KG1 (cell line): ENCODE measurements around the gene BIRC7.

Source experiments
- DNase-seq: peaks from one replicate; lab custom pipeline; 2025; lab: John Stamatoyannopoulos, UW

The BIRC7 gene

GRCh38 chr20:63281742-63282665 is 46.3 kb downstream of the BIRC7 start:
- DNase-seq, result no peak

GRCh38 chr20:63282946-63283345 is 47.2 kb downstream of the BIRC7 start:
- DNase-seq, result no peak

- DNase-seq, result no peak
Measured at GRCh38 chr20:63283397-63284082, 47.8 kb downstream of the BIRC7 start.

- no peak for DNase-seq
Measured at GRCh38 chr20:63284083-63284440, 48.4 kb downstream of the BIRC7 start.

GRCh38 chr20:63284544-63284949 is 48.8 kb downstream of the BIRC7 start:
- no peak for DNase-seq

GRCh38 chr20:63284981-63285524 is 49.3 kb downstream of the BIRC7 start:
- no peak for DNase-seq

- no peak for DNase-seq
Measured at GRCh38 chr20:63285636-63286615, 50.2 kb downstream of the BIRC7 start.

GRCh38 chr20:63286781-63287696 is 51.3 kb downstream of the BIRC7 start:
- no peak for DNase-seq

- DNase-seq, result no peak
Measured at GRCh38 chr20:63287697-63288580, 52.2 kb downstream of the BIRC7 start.

GRCh38 chr20:63288581-63289251 is 53.0 kb downstream of the BIRC7 start:
- DNase-seq, result no peak

- no peak for DNase-seq
Measured at GRCh38 chr20:63289311-63290135, 53.8 kb downstream of the BIRC7 start.
